T-cell (primary cell): ENCODE data around the gene IFITM1. TPM values are rescaled to one million over a fixed set of nuclear protein-coding genes. Genes with fewer than 3 reads are reported as not detected.
"Not testable (repeated sequence)": the region's sequence is repeated elsewhere in the genome, so short reads cannot be mapped to it uniquely, and the experiment has no call there.

Source experiments
- ATAC-seq, 4 experiments: fragments of 200-7000 bp in 3 of 4; fragments of 150-1000 bp in 1 of 4; cut with Tn5 transposase; replicated peaks in 1 of 4; 1 replicate in 3 of 4; 2 replicates in 1 of 4; pipeline ENCODE4 v1.10.0; 2021; ENCODE audit warnings: moderate library complexity in 3 of 4, mild to moderate bottlenecking in 2 of 4, moderate number of reproducible peaks in 1 of 4
- CTCF ChIA-PET, 2 donors: fragments of 300-600 bp; sonication (Branson Sonifier 250); formaldehyde crosslinking; loops; one replicate each; lab custom pipeline; 2022; ENCODE audit warnings: antibody characterized with exemption in 2 of 2; lab: Charles Lee
- POLR2A ChIA-PET, 2 donors: fragments of 300-600 bp; sonication (Branson Sonifier 250); formaldehyde crosslinking; loops; one replicate each; lab custom pipeline; 2022; ENCODE audit warnings: antibody characterized with exemption in 2 of 2; lab: Charles Lee
- DNase-seq, 35 experiments: peaks; one replicate each; pipeline versions ENCODE4 v3.0.0 to v3.0.0-alpha.2; 2013 to 2023
- H3K27ac ChIP-seq: one replicate; pipeline ENCODE4 v1.5.1; 2013; ENCODE audit warnings: low read length
- H3K27me3 ChIP-seq, 2 experiments: replicated peaks in 1 of 2; 1 replicate in 1 of 2; 2 replicates in 1 of 2; pipeline versions ENCODE4 v1.6.1 to v1.7.0; 2013; ENCODE audit warnings: low read length in 1 of 2, mixed read lengths in 1 of 2; ENCODE audit not compliant: control insufficient read depth in 2 of 2, insufficient read depth in 2 of 2; ENCODE audit errors: extremely low read depth in 1 of 2
- H3K36me3 ChIP-seq, 2 donors: 1 replicate in 1 of 2; 2 replicates in 1 of 2; pipeline versions ENCODE4 v1.6.1 to v1.7.0; 2013; ENCODE audit warnings: low read length in 1 of 2; ENCODE audit not compliant: control insufficient read depth in 2 of 2, insufficient read depth in 1 of 2; ENCODE audit errors: extremely low read depth in 1 of 2
- H3K4me1 ChIP-seq, 2 experiments: 1 replicate in 1 of 2; 2 replicates in 1 of 2; pipeline versions ENCODE4 v1.6.1 to v1.7.0; 2013; ENCODE audit warnings: low read length in 2 of 2, mixed read lengths in 1 of 2; ENCODE audit not compliant: insufficient read depth in 2 of 2, control insufficient read depth in 1 of 2; ENCODE audit errors: extremely low read depth in 1 of 2
- H3K4me3 ChIP-seq, 2 donors: 1 replicate in 1 of 2; 2 replicates in 1 of 2; pipeline versions ENCODE4 v1.5.1 to v1.7.0; 2013; ENCODE audit warnings: mild to moderate bottlenecking in 2 of 2, low read length in 1 of 2, moderate library complexity in 1 of 2; ENCODE audit not compliant: control insufficient read depth in 1 of 2; ENCODE audit errors: extremely low read depth in 1 of 2
- H3K9me3 ChIP-seq: 2 replicates; pipeline ENCODE4 v1.7.0; 2013
- H3K27ac Mint-ChIP-seq, 2 donors: one replicate each; pipeline ENCODE4 v1.8.0; 2020 to 2021; ENCODE audit warnings: mild to moderate bottlenecking in 2 of 2, mixed read lengths in 2 of 2
- H3K27me3 Mint-ChIP-seq, 2 donors: one replicate each; pipeline ENCODE4 v1.8.0; 2021 to 2022; ENCODE audit warnings: mixed read lengths in 2 of 2
- H3K36me3 Mint-ChIP-seq: one replicate; pipeline ENCODE4 v1.8.0; 2021; ENCODE audit warnings: mixed read lengths
- H3K4me1 Mint-ChIP-seq, 3 donors: one replicate each; pipeline ENCODE4 v1.8.0; 2020 to 2022; ENCODE audit warnings: mixed read lengths in 3 of 3, mild to moderate bottlenecking in 1 of 3
- H3K4me3 Mint-ChIP-seq, 3 donors: one replicate each; pipeline ENCODE4 v1.8.0; 2020 to 2022; ENCODE audit warnings: mild to moderate bottlenecking in 3 of 3, mixed read lengths in 3 of 3, moderate library complexity in 3 of 3
- H3K9me3 Mint-ChIP-seq, 3 donors: one replicate each; pipeline ENCODE4 v1.8.0; 2020 to 2022; ENCODE audit warnings: mixed read lengths in 3 of 3
- WGBS: methylation state at CpG from one replicate; pipeline ENCODE4 v1.1.5; 2013; ENCODE audit warnings: missing lambda C conversion rate; ENCODE audit not compliant: insufficient coverage; 5-methylcytosine and 5-hydroxymethylcytosine counted together
- total RNA-seq, 35 experiments: library from RNA in 6 of 35; stranded (reverse) in 6 of 35; fragments of 120-200 nt in 1 of 35; gene quantifications; one replicate each; pipeline versions ENCODE4 v1.2.1 to v1.2.4 and lab custom pipeline; 2013 to 2026

IFITM1 gene
- total RNA-seq, 5 donors from 2014 or later (not counting 1 experiment from before 2014, with no cell fraction given), result 201 to 427 (median 243) TPM

GRCh38 chr11:316031-316701 lies 2.3 kb downstream of the IFITM1 start:
- H3K4me1 ChIP-seq, result peaks cover 8 to 64% of the 10 kb centered on the region in 2 experiments
- H3K27me3 Mint-ChIP-seq, result no peaks in the 10 kb centered on the region
- peak overlapping the region; percentile 83 to 94 (median 91) for H3K4me3 Mint-ChIP-seq
- ChIA-PET POLR2A (interaction anchor here (0.6 to 1.4 kb wide), 3 partner anchors 39 to 107 kb away, joined by 3 to 6 read pairs (median 3); no protein-coding TSS in a partner anchor), CTCF (interaction anchor here in 1 of 2 donors (0.6 to 1.7 kb wide), 3 partner anchors 33 to 65 kb away, joined by 5 to 11 read pairs (median 6); no protein-coding TSS in a partner anchor)
- peak overlapping the region; percentile 87 to 99 for H3K4me3 ChIP-seq
- H3K9me3 ChIP-seq, result no peaks in the 10 kb centered on the region
- peak in 4 of 35 experiments; percentile 29 to 56 (median 43) for DNase-seq
- H3K4me1 Mint-ChIP-seq, result peaks cover 43 to 58% (median 53%) of the 10 kb centered on the region in 3 donors
- WGBS, result 4% methylated on average over 55 of the region's 64 CpGs
- peaks cover 15% of the 10 kb centered on the region for H3K36me3 Mint-ChIP-seq
- H3K36me3 ChIP-seq, result peaks cover 0 to 15% of the 10 kb centered on the region in 2 donors
- no peaks in the 10 kb centered on the region for H3K9me3 Mint-ChIP-seq
- no peak for ATAC-seq
- peaks cover 0 to 5% of the 10 kb centered on the region in 2 experiments for H3K27me3 ChIP-seq
- peak overlapping the region; percentile 76 for H3K27ac ChIP-seq
- peak overlapping the region; percentile 95 to 98 for H3K27ac Mint-ChIP-seq

- Mint-ChIP-seq H3K4me1 (peaks cover 41 to 56% (median 50%) of the 10 kb centered on the region in 3 donors), H3K27ac (peak overlapping the region; percentile 95 to 98), H3K27me3 (no peaks in the 10 kb centered on the region), H3K4me3 (peak overlapping the region; percentile 83 to 94 (median 91)), H3K36me3 (peaks cover 15% of the 10 kb centered on the region), H3K9me3 (no peaks in the 10 kb centered on the region)
- ChIA-PET POLR2A (interaction anchor here (0.6 to 1.4 kb wide), 4 partner anchors 37 to 108 kb away, joined by 3 to 6 read pairs (median 4); no protein-coding TSS in a partner anchor), CTCF (interaction anchor here (0.6 to 1.7 kb wide), 9 partner anchors 9 to 66 kb away, joined by 3 to 11 read pairs (median 5); partner anchors contain the start of gene IFITM2 (in 1 of the 2))
- 31% methylated on average over 4 of the region's 7 CpGs for WGBS
- peak in 2 of 35 experiments; percentile 24 to 64 for DNase-seq
- Histone ChIP-seq H3K4me1 (peaks cover 8 to 60% of the 10 kb centered on the region in 2 experiments), H3K27ac (peak overlapping the region; percentile 76), H3K36me3 (peaks cover 0 to 15% of the 10 kb centered on the region in 2 donors), H3K27me3 (peaks cover 0 to 5% of the 10 kb centered on the region in 2 experiments), H3K9me3 (no peaks in the 10 kb centered on the region), H3K4me3 (peak overlapping the region; percentile 87 to 99)
- no peak for ATAC-seq
Observed at GRCh38 chr11:316891-317301, 3.1 kb downstream of the IFITM1 start.

- H3K36me3 ChIP-seq, result peaks cover 0 to 15% of the 10 kb centered on the region in 2 donors
- WGBS, result 80% methylated on average over 2 of the region's 30 CpGs
- not testable (repeated sequence) for H3K9me3 Mint-ChIP-seq, H3K27me3 Mint-ChIP-seq, ATAC-seq, H3K9me3 ChIP-seq, H3K27me3 ChIP-seq
- H3K27ac ChIP-seq, result peak overlapping the region; percentile 76
- peaks cover 6 to 56% of the 10 kb centered on the region in 2 experiments for H3K4me1 ChIP-seq
- peak overlapping the region; percentile 83 to 94 (median 91) for H3K4me3 Mint-ChIP-seq
- peak overlapping the region; percentile 95 to 98 for H3K27ac Mint-ChIP-seq
- ChIA-PET CTCF (interaction anchor here (0.6 to 1.7 kb wide), 11 partner anchors 9 to 67 kb away, joined by 3 to 11 read pairs (median 5); partner anchors contain the start of gene IFITM2 (in 1 of the 2)), POLR2A (interaction anchor here (0.6 to 1.4 kb wide), 5 partner anchors 11 to 219 kb away, joined by 3 to 6 read pairs (median 3); no protein-coding TSS in a partner anchor)
- peak in 1 of 35 experiments; percentile 23 for DNase-seq
- H3K4me3 ChIP-seq, result peak overlapping the region; percentile 87 to 99
- peaks cover 15% of the 10 kb centered on the region for H3K36me3 Mint-ChIP-seq
- H3K4me1 Mint-ChIP-seq, result peaks cover 34 to 46% (median 44%) of the 10 kb centered on the region in 3 donors
Observed at GRCh38 chr11:317668-318404, 4.0 kb downstream of the IFITM1 start.

DNA sequence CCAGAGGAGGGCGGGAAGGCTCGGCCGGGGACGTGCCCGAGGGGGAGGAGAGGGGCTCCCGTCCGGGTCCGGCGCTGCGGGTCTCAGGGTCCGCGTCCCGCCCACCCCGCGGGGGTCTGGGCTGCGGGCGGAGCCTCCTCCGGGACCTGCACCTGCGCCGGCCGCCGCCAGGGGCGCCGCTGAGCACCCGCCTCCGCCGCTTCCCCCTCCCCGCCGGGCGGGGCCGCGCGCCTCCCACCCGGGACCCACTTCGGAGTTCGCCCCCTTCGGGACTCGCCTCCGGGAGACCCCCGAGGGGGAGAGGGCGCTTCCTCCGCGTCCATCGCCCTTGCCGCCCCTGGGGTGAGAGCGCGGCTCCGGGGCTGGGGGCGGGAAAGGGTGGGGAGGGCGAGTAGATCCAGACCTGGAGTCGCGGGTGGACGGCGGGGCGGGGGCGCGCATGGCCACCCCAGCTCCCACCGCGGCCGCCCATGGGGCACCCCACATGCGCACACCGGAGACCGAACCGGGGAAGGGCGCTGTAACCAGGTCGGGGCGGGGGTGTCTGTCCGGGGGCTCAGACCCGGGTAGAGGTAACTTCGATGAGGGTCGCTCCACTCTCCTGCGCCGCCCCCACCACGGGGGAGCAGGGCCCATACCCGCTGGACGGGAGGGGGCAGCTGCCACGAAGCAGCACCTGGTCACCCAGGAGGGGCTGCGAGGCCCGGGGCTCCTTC lies 4.7 kb downstream of the IFITM1 start:
- H3K4me1 ChIP-seq, result peaks cover 7 to 52% of the 10 kb centered on the region in 2 experiments
- not testable (repeated sequence) for H3K27ac Mint-ChIP-seq, H3K9me3 Mint-ChIP-seq, DNase-seq, H3K27me3 ChIP-seq, H3K27me3 Mint-ChIP-seq, H3K9me3 ChIP-seq
- WGBS, result no CpG with 5 or more reads among the region's 79 CpGs
- Mint-ChIP-seq H3K4me3 (peak overlapping the region in 2 of 3 donors; percentile 68 to 87), H3K36me3 (peaks cover 15% of the 10 kb centered on the region), H3K4me1 (peaks cover 27 to 43% (median 41%) of the 10 kb centered on the region in 3 donors)
- peak overlapping the region in 1 of 2 donors; percentile 48 for H3K4me3 ChIP-seq
- ChIA-PET CTCF (interaction anchor here in 1 of 2 donors (1.3 kb wide), 1 partner anchor 68 kb away, joined by 6 read pairs; no protein-coding TSS in a partner anchor), POLR2A (interaction anchor here in 1 of 2 donors (0.6 to 1.0 kb wide), 2 partner anchors 11 to 218 kb away, joined by 3 read pairs; no protein-coding TSS in a partner anchor)
- peak; percentile 28 to 58 (median 44) for ATAC-seq
- peaks cover 0 to 15% of the 10 kb centered on the region in 2 donors for H3K36me3 ChIP-seq
- H3K27ac ChIP-seq, result peak overlapping the region; percentile 38

- POLR2A ChIA-PET, H3K9me3 ChIP-seq, H3K27me3 ChIP-seq, H3K9me3 Mint-ChIP-seq, H3K27me3 Mint-ChIP-seq, CTCF ChIA-PET: not testable (repeated sequence)
- peak overlapping the region; percentile 38 for H3K27ac ChIP-seq
- H3K36me3 Mint-ChIP-seq, result peaks cover 13% of the 10 kb centered on the region
- ATAC-seq (peak; percentile 8 to 19 (median 17)), DNase-seq (peak in 2 of 35 experiments; percentile 17 to 50)
- H3K27ac Mint-ChIP-seq, result peak overlapping the region; percentile 91 to 98
- H3K4me3 ChIP-seq, result peak overlapping the region; percentile 48 to 75
- WGBS, result 38% methylated on average over 10 of the region's 29 CpGs
- peaks cover 12 to 52% of the 10 kb centered on the region in 2 experiments for H3K4me1 ChIP-seq
- H3K4me1 Mint-ChIP-seq, result peaks cover 29 to 41% (median 41%) of the 10 kb centered on the region in 3 donors
- H3K4me3 Mint-ChIP-seq, result peak overlapping the region; percentile 79 to 87 (median 83)
- H3K36me3 ChIP-seq, result peaks cover 0 to 15% of the 10 kb centered on the region in 2 donors
Observed at GRCh38 chr11:319121-319887, 5.5 kb downstream of the IFITM1 start.
